KOPT-K1 (cell line): ENCODE results near the gene POLR3H.

ENCODE experiments used
- H3K27ac ChIP-seq: fragments of 200-600 bp; sonication (generic); 2 replicates; pipeline ENCODE4 v1.5.1; 2016; ENCODE audit warnings: antibody characterized with exemption, mild to moderate bottlenecking, low read depth, low read length; ENCODE audit not compliant: poor library complexity, severe bottlenecking
- H3K36me3 ChIP-seq: fragments of 200-600 bp; sonication (generic); 2 replicates; pipeline ENCODE4 v1.5.1; 2017; ENCODE audit warnings: antibody characterized with exemption, mild to moderate bottlenecking, low read length, moderate library complexity; ENCODE audit not compliant: insufficient read depth
- H3K9me3 ChIP-seq: fragments of 200-600 bp; sonication (generic); 2 replicates; pipeline ENCODE4 v1.5.1; 2017; ENCODE audit warnings: antibody characterized with exemption, low read length, mild to moderate bottlenecking; ENCODE audit not compliant: insufficient read depth, poor library complexity, severe bottlenecking

POLR3H gene

GRCh38 chr22:41500303-41500702 is 44.0 kb downstream of the POLR3H start:
- Histone ChIP-seq H3K36me3 (peaks cover 56% of the 10 kb centered on the region), H3K9me3 (no peaks in the 10 kb centered on the region), H3K27ac (no peak overlapping the region)

DNA sequence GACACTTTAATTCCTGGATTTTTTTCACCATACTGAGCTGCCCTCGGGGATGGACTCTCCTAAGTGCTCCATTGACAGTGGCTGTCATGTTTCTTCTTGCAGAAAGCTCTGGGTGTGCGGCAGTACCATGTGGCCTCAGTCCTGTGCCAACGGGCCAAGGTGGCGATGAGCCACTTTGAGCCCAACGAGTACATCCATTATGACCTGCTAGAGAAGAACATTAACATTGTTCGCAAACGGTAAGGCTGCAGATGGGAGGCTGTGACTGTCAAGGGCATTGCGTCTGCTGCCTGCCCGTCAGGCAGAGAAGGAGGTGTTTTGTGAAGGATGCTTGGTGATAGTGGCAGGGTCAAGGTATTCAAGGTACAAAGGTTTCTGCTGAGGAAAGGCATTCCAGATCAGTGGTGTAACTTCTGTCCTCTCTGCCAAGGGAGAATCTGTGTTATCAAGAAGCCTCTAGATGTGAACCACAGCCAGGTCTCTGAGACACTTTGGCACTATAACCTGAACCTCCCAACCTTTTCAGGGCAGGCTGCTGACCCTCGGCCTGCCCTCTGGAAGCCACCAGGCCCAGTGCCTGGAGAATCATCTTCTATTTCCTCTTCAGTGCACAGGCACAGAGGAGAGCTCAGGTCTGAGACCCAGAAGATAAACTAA is 44.5 kb downstream of the POLR3H start:
- Histone ChIP-seq H3K36me3 (peaks cover 54% of the 10 kb centered on the region), H3K9me3 (no peaks in the 10 kb centered on the region), H3K27ac (no peak overlapping the region)

DNA sequence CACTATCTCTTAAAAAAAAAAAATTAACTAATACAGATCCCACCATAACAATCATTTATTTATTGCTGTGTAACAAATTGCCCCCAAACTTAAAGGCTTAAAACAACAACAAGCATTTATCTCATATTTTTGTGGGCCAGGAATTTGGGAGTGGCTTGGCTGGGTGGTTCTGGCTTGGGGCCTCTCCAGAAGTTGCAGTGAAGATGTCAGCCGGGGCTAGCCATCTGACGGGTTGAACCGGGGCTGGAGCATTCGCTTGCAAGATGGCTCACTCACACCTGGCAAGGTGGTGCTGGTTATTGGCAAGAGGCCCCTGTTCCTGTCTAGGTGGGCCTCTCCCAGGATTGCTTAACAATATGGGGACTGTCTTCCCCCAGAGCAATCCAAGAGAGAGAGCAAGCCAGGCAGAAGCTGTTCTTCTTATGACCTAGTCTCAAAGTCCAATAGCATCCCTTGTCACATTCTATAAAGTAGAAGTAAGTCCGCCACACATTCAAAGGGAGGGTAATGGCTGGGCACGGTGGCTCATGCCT is 45.9 kb downstream of the POLR3H start:
- no peaks in the 10 kb centered on the region for H3K9me3 ChIP-seq
- no peak overlapping the region for H3K27ac ChIP-seq
- peaks cover 44% of the 10 kb centered on the region for H3K36me3 ChIP-seq

DNA sequence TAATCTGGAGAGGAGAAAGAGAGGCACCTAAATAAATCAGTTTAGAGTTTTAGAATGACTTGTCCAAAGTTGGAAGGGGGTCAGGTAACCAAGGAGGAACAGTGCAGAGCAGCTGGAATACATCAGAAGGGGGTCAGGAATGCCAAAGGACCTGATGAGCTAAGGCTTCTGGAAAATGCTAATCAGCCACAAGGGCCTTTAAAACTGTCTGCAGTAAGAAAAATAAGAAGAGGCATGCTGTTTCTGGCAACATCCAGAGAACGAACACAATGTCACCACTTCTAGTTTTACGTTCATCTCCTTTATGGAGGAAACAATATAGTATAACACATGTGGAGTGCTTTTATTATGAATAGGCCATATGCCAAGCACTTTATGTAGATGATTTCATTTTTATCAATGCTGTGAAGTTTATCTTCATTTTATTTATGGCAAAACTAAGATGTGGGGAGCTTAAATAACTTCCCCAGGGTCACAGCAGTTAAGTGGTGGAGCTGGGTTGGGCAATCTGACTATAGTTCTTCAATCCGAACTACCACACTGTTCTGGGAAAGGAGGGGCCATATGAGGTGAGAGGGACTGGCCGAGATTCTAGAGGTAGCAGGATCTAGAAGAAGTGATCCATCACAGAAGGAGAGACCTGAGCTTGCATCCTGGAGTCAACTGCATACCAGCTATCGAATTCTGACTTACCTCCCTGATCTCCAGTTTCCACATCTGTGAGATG is 52.7 kb downstream of the POLR3H start:
- H3K36me3 ChIP-seq = peaks cover 16% of the 10 kb centered on the region; the same call in 1 of the 2 replicates
- H3K9me3 ChIP-seq = no peaks in the 10 kb centered on the region

DNA sequence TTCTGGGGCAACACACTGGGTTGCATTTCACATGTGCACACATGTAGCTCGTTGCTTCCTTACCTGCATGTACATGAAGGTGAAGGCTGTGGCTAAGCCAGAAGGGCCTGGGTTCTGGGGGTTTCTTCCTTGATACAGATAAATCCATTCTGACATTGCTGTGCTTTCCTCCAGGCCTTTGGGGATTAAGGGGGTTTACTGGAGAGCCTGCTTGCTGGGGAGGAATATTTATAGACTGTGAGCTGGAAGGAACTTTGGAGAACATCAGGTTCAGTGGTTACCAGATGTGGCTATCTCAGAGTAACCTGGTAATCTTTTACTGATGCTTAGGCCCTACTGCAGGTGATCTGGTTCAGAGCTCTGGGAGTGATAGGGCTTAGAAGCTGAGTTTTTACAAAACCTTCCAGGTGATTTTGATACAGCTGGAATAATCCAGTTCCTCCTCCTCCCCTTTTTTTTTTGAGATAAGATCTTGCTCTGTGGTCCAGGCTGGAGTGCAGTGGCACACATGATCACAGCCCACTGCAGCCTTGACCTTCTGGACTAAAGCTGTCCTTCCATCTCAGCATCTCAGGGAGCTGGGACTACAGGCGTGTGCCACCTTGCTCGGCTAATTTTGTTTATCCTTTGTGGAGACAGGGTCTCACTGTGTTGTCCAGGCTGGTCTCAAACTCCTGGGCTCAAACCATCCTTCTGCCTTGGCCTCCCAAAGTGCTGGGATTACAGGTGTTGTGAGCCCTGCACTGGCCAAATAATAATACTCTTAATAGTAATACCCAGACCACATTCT is 55.5 kb downstream of the POLR3H start:
- peaks cover 15% of the 10 kb centered on the region; the same call in 1 of the 2 replicates for H3K36me3 ChIP-seq

More for the DNA sequence above, 52.7 kb downstream of the POLR3H start:
- no peak overlapping the region for H3K27ac ChIP-seq

DNA sequence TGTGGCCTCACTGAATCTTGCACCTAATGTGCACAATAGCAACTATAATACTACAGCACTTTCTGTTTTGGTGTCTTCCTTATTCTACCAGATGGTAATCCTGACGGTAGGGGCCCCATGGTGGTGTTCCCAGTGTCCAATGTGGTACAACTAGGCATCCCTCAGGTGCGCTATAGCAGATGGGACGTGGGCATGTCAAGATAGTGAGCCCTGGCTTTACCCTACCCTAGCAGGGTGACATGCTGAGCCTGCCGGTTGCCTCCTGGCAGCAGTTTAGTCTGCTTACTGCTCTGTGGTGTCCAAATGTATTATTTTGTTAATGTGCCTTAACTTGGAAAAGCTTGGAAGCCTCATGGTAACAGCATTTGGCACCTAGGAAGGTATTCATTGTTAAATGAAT is 56.2 kb downstream of the POLR3H start:
- Histone ChIP-seq H3K9me3 (no peaks in the 10 kb centered on the region), H3K27ac (no peak overlapping the region), H3K36me3 (peaks cover 12% of the 10 kb centered on the region; the same call in 1 of the 2 replicates)

More for the DNA sequence above, 55.5 kb downstream of the POLR3H start:
- Histone ChIP-seq H3K9me3 (no peaks in the 10 kb centered on the region), H3K27ac (no peak overlapping the region)

- H3K27ac ChIP-seq = no peak overlapping the region
These were observed 57.0 kb downstream of the POLR3H start for GRCh38 chr22:41487037-41487935.

GRCh38 chr22:41485033-41485432 is 59.2 kb downstream of the POLR3H start:
- Histone ChIP-seq H3K36me3 (peaks cover 12% of the 10 kb centered on the region; the same call in 1 of the 2 replicates), H3K27ac (no peak overlapping the region), H3K9me3 (no peaks in the 10 kb centered on the region)

More at GRCh38 chr22:41487037-41487935, 57.0 kb downstream of the POLR3H start:
- H3K36me3 ChIP-seq = peaks cover 12% of the 10 kb centered on the region; the same call in 1 of the 2 replicates
- H3K9me3 ChIP-seq = no peaks in the 10 kb centered on the region

DNA sequence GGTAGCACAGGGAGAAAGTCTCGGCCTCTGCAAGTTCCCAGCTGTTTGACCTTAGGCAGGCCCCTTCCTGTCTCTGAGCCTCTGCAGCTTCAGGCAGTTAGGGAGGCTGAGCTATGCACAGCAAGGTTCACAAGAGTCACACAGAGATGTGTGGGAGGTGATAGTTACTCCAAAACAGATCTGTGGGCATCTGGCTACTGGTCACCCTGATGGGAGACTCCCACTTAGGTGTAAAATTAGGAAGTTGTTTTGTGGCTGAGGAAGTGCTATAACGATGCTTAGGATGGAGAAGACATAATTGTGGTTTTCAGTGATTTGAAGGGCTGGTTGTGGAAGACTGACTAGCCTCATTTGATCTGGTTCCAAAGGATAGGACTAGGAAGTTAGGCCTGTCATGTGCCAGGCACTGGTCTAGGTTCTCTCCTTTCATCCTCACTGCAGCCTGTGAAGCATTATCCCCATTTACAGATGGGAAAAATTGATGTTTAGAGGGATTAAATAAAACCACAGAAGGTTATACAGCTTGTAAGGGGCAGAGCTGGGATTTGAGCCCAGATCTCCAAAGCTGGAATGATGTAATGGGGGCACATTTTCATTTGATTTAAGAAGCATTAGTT is 61.8 kb downstream of the POLR3H start:
- Histone ChIP-seq H3K9me3 (no peaks in the 10 kb centered on the region), H3K36me3 (peaks cover 12% of the 10 kb centered on the region; the same call in 1 of the 2 replicates), H3K27ac (no peak overlapping the region)

- Histone ChIP-seq H3K9me3 (no peaks in the 10 kb centered on the region), H3K27ac (no peak overlapping the region), H3K36me3 (peaks cover 9% of the 10 kb centered on the region; the same call in 1 of the 2 replicates)
These were observed 62.3 kb downstream of the POLR3H start for GRCh38 chr22:41481925-41482318.

DNA sequence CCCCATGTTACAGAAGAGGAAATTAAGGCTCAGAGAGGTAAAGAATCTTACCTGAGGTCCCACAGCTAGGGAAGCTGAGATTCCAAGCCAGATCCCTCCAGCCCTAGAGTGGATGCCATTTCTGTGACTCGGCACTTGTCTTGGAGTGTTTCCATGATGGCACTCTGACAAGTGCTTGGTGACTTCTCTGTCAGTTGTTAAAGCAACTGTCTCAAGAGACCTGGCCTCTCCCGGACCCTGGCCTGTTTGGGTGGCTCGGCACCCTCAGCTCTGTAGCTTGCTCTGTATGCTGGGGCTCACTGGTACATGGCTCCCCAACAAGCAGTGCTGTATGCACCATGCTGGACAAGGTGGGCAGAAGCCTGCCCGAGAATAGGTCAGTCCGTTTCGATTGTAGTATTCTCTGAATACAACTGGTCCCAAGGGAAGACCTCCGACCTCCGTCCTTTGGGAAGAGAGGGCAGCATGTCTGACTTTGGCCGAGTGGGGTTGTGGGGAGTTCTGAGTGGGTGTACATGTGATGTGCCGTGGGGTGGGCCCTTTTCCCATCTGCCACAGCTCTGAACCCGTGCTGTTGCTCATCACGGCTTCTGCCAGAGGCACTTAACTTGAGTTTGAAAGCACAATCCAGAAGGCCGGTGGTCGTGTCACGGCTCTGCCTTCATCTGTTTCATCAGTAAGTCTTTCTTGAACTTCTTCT is 63.0 kb downstream of the POLR3H start:
- no peak overlapping the region for H3K27ac ChIP-seq
- H3K9me3 ChIP-seq = no peaks in the 10 kb centered on the region
- peaks cover 7% of the 10 kb centered on the region; the same call in 1 of the 2 replicates for H3K36me3 ChIP-seq

DNA sequence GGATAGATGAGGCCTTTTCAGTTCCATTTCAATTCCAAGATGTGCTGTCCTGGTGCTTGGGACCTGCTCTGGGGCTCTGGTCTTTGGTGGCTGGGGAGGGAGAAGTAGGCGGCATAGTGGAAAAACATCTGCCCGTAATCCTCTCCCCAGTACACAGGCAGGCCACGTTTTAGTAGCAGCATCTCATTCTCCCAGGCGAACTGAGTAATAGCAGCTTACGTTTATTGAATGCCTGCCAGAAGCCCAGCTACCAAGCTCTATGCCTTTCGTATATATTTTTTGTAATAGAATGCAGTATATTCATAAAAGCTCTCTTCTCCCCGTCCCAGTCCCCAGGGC is 63.9 kb downstream of the POLR3H start:
- no peak overlapping the region for H3K27ac ChIP-seq
- H3K36me3 ChIP-seq = peaks cover 11% of the 10 kb centered on the region; the same call in 1 of the 2 replicates

GRCh38 chr22:41479671-41480396 is 64.4 kb downstream of the POLR3H start:
- H3K36me3 ChIP-seq = peaks cover 14% of the 10 kb centered on the region; the same call in 1 of the 2 replicates
- no peaks in the 10 kb centered on the region for H3K9me3 ChIP-seq
- no peak overlapping the region for H3K27ac ChIP-seq

More for the DNA sequence above, 63.9 kb downstream of the POLR3H start:
- H3K9me3 ChIP-seq = no peaks in the 10 kb centered on the region
